CD4-positive, alpha-beta T cell treated with Interleukin-6 at 100 ng/mL for 8 hours (primary cell): Measurements from ENCODE around the gene KDM8.
A peak's percentile ranks its signal among the peaks of the same experiment; 100 is the strongest.

Experiments
- DNase-seq: peaks from one replicate; pipeline ENCODE4 v3.0.0-alpha.2; 2020; ENCODE audit warnings: mixed read lengths, low spot score

The KDM8 gene

DNA sequence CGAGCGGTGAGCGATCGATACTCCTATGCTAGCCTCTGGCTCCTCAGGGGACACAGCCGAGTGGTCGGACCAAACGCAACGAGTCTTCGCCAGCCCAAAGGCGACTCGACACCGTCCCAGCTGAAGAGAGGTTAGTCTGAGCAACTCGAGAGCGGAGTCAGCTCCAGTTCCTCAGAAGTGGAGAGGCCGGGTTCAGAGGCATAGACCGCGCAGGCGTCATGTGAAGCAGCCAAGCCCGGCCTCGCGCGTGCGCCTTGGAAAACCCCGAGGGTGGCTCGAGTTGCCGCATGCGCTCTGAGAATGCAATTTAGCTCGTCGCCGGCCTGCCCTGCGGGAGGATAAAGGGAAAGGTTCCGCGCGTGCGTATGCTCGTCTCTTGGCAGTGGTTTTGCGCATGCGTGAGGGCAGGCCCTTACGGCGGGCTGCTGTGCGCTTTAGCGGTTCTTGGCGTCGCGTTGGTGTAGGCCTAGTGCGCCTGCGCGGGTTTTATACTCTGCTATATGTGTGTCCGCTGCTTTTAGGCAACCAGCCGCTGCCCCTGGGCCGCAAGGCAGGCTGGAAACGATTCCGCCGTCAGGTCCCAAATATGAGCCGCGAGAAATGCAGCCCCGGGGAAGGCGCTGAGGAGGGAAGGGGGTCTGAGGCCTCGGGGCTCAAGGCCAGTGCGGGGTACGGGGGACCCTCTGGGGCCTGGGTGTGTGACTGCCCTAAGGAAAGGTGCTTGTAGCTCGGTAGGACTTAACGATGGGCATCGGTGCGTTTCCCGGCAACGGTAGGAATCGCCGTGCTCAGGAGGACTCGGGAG, at the start of gene KDM8:
KDM8 (plus strand) TSS at position 20 of the 805 bp plus-strand sequence. CDS start 6,598 bp downstream, outside the sequence.
- DNase-seq: peak; percentile 100

DNA sequence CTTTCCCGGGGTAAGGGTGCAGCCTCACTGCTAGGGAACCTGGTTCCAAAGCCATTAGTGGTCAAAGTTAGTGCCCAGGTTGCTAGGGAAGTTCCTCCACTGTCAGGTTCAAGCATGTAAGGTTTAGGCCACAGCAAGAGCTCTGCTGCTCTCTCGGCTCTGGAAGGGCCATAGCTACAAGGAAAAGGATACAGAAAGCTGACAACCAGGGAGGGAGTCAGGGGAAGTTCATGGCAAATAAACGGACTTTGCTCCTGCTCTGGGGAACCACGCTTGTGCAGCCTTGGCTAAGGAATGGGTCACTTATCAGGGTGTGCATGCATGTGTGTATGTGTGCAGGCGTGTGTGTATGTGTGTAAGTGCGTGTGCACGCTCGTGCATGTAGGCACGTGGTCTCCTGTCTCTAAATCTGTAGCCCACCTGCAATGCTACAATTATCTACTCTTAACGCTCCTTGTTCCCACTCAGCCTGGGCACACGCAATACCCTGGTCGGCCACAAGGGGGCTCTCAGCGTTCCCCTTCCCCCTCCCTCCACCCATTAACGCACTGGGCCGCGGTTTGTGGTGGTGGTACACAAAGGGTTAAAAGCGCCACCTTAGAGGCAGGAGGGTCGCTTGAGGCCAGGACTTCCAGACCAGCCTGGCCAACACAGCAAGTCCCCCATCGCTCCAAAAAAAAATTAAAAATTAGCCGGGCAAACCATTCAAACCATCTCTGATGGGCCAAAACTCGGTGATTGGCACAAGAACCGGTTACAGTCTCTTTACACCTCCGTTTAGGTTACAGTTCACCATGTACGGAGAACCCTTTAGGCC, 48.4 kb upstream of the KDM8 start:
- peak; percentile 57 for DNase-seq

DNA sequence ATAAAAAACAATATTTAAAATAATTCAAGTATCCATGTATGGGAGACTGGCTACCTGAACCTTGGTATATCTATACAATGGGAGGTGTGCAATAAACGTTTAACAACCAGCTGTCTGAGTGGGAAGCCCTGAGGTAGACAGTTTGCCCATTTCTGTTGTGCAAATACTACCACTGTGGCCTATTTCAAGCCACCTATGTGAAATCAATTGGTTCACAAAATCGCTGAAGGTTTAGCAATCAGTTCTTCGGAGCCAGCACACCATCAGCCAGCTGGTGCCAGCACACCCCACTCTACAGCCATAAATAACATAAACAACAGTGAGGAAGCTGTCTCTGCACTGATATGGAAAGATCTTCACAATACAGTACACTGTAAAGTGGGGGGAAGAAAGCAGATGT, 46.7 kb upstream of the KDM8 start:
- DNase-seq: no peak

DNA sequence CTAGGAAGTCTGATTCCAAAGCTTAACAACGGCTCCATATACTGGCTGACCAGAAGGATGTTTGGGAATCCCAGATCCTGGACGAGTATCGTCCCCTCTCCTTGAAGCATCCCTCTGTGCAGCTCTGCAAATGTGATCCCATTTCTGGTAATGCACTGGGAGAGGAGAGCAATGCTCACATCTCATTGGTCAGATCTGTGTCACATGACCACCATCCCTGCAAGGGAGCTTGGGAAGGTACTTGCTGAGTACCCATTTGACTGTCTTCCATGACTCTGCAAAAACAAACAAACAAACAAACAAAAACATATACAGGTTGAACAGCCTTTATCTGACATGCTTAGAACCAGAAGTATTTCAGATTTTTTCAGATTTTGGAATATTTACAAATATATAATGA, 41.9 kb upstream of the KDM8 start:
- DNase-seq: no peak

DNA sequence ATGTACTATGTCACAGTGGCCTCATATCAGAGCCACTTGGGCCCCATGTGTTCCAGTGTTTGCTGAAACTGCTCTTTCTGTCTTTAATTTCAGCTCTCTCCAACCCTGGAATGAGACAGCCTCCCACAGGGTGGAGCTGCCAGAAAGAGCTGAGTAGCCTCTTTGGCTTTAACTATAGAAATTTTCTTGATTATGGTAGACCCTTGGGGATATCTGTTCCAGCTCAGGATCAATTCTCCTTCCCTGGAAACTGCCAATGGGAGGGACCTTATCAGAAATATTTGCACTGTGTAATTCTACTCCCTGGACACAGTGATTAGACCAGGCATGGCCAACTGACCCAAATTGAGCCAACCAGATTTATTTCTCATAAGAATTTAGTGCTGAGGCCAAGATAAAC, 39.0 kb upstream of the KDM8 start:
- DNase-seq: no peak

DNA sequence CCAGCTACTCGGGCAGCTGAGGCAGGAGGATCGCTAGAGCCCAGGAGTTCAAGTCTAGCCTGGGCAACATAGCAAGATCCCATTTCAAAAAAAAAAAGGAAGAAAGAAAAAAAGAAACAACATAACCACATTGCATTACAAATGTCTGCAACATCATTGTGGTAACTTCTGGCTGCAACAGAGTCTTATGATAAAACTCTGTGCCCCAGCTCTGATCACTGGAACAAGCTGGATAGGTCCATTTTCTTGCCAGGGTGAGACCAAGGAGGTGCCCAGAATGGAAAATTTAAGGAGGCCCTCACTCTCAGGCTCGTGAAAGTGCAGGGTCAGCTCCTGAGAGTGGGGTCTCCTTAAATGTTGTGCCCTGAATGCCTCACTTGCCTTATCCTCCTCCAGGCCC, 37.8 kb upstream of the KDM8 start:
- no peak for DNase-seq

DNA sequence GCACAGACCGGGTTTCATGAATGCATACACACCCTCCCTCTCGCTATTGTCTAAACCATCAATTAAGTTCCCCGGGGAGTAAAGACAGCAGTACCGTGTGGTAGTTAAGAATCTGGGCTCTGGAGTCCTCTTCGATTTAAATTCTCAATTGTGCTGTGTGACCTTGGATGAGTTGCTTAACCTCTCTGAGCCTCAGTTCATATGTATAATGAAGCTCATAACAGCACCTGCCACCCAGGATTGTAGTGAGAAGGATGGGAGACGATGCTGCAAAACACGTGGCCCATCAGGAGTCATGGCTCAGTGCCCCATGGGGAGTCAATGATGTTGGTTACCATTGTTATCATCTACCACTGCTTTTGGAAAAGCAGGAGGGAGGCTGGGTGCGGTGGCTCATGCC, 34.5 kb upstream of the KDM8 start:
- no peak for DNase-seq

DNA sequence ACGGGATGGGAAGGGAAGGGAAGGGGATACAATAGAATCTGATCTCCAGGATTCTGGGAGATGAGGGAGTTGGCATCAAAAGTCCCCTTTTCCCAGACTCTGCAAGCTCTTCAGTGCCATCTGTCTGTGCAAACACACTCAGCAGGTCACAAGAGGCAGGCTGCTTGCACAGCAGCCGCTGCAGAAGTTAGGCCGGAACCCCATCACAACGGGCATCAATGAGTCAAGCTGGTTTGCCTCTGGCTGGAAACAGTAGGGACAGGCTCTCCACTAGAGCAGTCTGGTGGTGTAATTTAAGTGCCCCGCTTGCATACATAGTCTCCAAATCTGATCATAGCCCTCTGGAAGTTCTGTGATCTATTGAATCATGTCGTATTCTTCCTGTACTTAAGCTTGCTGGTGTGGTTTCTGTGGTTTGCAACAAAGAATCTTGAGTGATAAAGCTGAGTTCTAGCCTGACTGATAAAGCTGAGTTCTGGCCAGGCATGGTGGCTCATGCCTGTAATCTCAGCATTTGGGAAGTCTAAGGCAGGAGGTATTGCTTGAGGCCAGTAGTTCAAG, 33.7 kb upstream of the KDM8 start:
- DNase-seq: peak; percentile 85

DNA sequence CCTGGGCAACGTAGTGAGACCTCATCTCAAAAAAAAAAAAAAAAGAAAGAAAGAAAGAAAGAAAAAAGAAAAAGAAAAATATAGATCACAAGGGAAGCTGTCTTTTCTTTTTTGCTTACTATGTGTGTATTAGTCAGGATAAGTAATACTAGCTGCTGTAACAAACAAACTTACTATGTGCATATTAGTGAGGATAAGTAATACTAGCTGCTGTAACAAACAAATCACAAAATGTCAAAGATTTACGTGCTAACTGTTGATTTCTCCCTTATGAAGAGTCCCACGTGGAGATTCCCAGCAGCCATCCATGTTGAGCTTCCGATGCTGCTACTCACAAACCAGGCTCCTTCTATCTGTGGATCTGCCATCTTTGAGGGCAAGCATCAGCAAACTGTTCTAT, 31.7 kb upstream of the KDM8 start:
- DNase-seq: no peak

DNA sequence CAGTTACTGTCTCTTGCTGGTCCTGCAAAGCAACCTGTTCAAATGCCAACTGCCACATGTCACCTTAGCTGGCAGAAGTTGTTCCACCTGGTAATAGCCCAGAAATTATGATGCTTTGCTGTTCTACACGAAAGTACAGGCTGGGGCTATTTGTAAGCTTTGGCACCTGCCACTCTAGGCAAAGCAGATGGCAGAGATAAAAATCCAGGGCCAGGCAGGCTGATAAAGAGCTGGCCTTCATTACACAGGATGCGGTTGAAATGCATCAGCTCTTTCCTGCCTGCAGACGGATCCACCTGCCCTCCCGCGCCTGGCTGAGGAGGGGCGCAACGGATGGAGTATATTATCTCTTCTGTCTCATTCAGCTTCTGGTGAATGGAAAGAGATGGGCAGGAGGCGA, 29.3 kb upstream of the KDM8 start:
- peak; percentile 80 for DNase-seq

DNA sequence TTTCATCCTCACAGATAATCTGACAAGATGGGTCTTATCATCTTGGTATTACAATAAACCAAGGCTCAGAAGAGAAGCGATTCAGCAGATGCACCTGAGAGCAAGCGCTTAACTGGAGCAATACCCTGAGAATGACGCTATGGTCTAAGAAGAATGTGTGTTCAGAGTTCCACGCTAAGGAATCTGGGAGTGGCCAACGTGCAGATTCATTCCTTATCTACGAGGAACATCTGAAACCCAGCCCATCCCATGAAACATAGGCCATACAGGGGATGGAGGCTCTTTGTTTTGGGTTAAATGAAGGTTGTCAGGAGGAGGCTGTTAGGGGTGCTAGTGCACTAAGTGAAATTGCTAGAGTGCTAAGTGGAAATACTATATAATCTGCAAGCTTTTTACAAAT, 28.5 kb upstream of the KDM8 start:
- DNase-seq: no peak

DNA sequence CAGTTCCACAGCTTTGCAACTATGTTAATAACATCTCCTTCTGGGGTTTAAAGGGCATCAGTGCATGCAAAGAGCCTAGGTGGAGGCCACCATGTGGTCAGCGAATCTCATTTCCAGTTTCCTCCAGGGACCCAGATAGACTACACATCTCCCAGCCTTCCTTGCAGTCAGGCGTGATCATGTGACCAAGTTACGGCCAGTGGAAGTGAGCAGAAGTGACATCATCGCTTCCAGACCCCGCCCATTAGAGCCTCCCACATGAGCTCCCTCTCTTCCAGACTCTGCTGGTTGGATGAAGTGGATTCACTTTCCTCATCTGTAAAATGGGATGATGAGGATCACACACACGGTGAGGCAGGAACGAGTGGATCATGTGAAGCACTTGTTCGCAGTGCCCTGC, 27.4 kb upstream of the KDM8 start:
- DNase-seq: no peak

DNA sequence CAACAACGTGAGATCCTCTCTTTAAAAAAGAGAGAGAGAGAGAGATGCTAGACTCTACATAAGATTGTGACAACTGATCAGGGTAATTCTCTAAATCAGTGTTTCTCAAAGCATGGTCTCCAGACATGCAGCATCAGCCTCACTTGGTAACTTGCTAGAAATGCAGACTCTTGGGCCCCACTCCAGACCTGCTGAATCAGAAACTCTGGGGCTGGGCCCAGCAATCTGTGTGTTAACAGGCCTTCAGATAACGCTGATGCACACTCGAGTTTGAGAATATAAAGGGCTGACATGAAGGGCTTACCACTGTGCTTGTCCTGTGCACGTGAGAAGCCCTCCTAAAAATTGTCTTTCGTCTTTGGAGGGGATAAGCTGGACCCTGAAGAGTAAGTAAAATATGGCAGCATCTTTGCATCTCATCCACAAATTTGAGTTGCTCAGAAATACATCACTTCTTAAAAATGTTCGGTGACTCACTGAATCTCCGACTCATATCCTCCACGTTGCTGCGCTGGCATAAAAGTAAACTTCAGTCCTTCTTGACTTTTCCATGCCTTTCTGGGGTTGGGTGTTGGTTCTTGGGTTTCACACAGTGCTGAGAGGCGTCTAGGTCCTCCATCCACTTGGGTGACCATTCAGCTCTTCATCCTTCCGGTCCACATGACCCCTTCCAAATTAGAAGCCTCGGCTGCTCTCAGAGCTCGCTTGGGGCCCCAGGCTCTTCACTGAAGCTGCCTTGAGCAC, 26.1 kb upstream of the KDM8 start:
- no peak for DNase-seq

DNA sequence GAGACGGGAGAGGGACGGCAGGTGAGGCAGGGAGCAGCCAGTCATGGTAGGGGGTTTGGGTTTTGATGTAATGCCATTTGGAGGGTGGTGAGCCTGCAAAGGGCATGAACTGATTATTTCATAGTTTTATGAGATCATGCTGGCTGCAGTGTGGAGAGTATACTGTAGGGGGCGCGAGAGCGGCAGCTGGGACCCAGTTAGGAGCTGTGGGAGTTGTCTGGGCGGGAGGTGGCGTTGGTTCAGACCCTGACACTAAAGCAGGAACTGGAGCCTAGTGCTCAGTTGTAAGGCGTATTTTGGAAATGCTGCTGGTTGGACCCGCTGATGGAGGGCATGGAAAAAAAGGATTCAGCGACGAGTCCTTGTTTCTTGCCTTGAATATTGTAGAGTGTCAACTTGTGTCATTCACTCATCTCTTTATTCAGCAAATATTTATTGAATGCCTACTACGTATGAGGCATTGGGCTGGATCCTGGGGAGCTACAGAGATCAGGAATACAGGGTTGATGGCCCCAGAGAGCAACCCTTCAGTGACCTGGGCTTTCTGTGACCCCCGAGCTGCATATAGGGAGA, 23.7 kb upstream of the KDM8 start:
- DNase-seq: peak; percentile 88

DNA sequence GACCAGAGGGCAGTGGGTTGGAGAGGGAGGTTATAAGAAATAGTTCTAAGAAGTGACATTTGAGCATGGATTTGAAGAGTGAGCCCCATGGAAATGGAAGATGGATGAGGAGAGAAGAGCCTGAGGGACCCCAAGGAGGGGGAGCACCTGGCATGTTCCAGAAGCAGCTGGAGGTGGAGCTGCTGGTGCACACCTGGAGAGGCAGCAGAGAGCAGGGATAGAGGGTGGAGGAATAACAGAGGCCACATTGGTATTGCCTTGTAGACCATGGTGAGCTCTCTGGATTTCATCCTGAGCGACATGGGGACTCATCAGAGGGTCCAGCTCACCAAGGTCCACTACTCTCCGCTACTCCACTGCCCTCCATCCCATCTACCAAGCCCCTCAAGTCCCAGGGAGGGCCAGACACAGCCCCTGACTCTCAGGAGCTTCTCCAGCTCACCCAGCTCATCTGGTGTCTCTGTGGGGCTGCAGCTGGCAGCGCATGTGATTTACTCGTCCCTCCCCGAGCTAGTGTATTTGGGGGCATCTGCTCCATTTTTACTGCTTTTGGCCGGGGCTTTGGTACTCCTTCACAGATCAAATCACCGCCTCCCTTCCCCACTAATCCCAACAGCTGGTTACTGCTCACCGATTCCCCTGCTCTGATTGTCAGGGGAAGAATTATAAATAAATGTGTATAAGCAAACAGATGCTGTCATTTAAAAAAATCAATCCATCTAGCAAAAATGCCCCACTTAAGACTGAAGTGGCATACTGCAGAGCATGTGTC, 22.1 kb upstream of the KDM8 start:
- DNase-seq: no peak

DNA sequence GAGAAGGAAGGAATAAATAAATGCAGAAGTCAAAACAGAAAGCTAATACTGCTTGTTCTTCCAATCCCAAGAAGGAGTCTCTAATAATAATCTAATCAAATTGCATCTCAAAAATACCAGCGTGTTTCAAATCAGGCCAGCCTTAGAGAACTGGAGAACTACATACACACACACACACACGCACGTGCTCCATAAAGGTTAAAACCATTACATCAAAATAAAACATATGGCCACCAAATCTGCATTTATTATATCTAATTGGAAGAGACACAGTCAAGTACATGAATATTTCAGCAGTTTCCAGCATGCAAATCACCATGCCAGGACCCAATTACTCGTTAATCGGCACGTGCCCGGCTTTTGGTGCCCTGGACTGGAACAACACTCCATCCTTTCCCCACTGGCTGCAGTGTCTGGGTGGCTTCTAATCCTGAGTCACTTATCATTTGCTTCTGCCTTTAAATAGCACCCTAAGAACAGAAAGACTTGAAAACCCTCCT, 20.4 kb upstream of the KDM8 start:
- DNase-seq: no peak

DNA sequence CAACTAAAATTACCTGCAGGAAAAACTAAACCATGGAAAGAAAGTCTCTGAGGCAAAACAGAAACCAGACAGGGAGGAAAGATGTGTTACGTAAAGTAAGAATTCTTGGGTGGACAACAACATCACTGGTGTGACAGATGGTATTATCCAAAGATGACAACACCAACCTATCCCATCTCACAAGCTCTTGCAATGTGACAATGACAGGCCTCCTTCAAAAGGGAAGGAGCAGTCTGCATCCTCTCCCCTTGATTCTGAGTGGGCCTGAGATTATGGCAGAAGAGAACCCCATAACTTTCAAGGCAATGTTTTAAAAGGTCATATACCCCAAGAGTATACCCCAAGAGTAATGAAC, 17.6 kb upstream of the KDM8 start:
- no peak for DNase-seq

DNA sequence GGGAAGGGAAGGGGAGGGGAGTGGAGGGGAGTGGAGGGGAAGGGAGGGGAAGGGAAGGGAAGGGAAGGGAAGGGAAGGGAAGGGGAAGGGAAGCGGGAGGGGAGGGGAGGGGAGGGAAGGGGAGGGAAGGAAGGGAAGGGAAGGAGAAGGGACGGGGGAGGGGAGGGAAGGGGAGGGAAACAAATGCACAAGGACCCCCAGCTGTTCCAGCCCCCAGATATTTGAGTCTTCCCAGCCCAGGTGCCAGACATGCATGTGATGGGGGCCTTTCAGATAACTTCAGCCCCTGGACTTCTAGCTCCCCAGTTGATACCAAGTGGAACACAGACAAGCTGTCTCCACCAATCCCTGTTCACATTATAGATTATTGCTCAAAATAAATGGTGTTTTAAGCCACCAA, 14.7 kb upstream of the KDM8 start:
- no peak for DNase-seq

DNA sequence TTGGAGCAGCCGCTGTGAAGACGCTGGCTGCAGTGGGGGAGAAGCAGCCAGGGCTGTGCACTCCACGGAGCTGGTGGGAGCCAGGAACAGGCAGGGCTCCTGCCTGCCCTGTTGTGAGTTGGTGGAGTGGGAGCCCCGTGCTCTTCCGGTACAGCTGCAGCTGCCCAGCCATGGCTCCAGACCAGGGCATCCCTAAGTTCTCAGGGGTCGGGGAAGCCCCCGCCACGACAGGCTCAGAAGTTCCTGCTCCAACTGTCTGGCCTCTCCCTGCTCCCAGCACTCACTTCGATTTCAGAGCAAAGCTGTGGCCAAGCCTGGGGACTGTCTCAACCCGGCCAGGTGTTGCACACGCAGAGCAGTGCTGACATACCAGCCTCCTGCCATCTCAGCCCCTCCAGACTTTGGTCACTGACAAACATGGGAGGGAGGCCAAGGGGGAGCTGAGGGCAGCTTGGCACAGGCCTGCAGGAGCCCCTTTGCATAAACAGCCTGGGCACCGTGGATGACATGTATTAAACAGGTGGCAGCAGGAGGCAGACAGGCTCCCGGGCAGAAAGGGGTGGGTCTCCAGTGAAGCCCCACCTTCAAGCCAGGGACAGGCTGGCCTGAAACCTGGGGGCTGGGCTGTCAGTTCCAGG, 13.9 kb upstream of the KDM8 start:
- no peak for DNase-seq

DNA sequence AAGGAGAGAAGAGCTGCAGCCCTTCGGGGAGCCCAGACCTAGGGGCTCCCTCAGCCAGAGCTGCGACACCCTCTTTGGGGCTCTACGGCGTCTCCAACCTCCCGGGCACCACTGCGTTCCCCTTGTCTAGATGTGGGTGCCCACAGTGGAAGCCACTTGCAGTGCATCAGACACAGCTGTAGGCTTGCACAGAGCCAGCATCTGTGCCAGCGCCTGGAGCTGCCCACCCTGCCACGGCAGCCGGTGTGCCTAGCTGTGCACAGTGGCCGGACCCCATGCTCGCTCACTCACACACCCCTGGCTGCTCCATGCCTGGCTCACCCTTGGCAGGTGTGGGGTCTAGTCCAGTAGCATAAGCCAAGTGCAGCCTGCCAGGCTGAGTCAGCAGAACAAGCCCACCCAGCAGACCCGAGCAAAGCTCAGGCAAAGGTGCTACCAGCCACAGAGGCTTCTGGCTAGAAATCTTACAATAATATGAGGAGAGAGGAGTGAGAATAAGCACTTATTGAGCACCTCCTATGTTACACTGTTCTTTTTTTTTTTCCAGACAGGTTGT, 12.9 kb upstream of the KDM8 start:
- DNase-seq: no peak
